ENCODE results near the gene IL4.

IL4 gene

GRCh38 chr5:132684491-132684890 is 10.7 kb downstream of the IL4 start:
- Histone ChIP-seq H3K36me3 (ENCODE audit: control insufficient read depth, insufficient read depth, low read length) (no peaks in the 10 kb centered on the region), H3K4me3 (replicated peaks; ENCODE audit: low read depth, low read length) (no peak overlapping the region), H3K27me3 (replicated peaks; ENCODE audit: control insufficient read depth, insufficient read depth, low read length) (no peaks in the 10 kb centered on the region)
- DNase-seq (ENCODE audit: extremely low read depth, insufficient read length) = no peak
- no peak for TF ChIP-seq CTCF (IDR thresholded peaks at IDR 0.05; ENCODE audit: insufficient read depth, low read length, poor library complexity, severe bottlenecking)

GRCh38 chr5:132684922-132685720 is 11.3 kb downstream of the IL4 start:
- TF ChIP-seq CTCF (IDR thresholded peaks at IDR 0.05; ENCODE audit: insufficient read depth, low read length, poor library complexity, severe bottlenecking) = no peak
- H3K27me3 ChIP-seq (replicated peaks; ENCODE audit: control insufficient read depth, insufficient read depth, low read length) = no peaks in the 10 kb centered on the region
- no peaks in the 10 kb centered on the region for H3K36me3 ChIP-seq (ENCODE audit: control insufficient read depth, insufficient read depth, low read length)
- DNase-seq (ENCODE audit: extremely low read depth, insufficient read length) = no peak
- H3K4me3 ChIP-seq (replicated peaks; ENCODE audit: low read depth, low read length) = no peak overlapping the region

GRCh38 chr5:132686193-132686592 is 12.4 kb downstream of the IL4 start:
- Histone ChIP-seq H3K36me3 (ENCODE audit: control insufficient read depth, insufficient read depth, low read length) (no peaks in the 10 kb centered on the region), H3K4me3 (replicated peaks; ENCODE audit: low read depth, low read length) (no peak overlapping the region), H3K27me3 (replicated peaks; ENCODE audit: control insufficient read depth, insufficient read depth, low read length) (no peaks in the 10 kb centered on the region)
- no peak for DNase-seq (ENCODE audit: extremely low read depth, insufficient read length)
- TF ChIP-seq CTCF (IDR thresholded peaks at IDR 0.05; ENCODE audit: insufficient read depth, low read length, poor library complexity, severe bottlenecking) = no peak

GRCh38 chr5:132687995-132688394 is 14.2 kb downstream of the IL4 start:
- Histone ChIP-seq H3K27me3 (replicated peaks; ENCODE audit: control insufficient read depth, insufficient read depth, low read length) (no peaks in the 10 kb centered on the region), H3K4me3 (replicated peaks; ENCODE audit: low read depth, low read length) (no peak overlapping the region), H3K36me3 (ENCODE audit: control insufficient read depth, insufficient read depth, low read length) (no peaks in the 10 kb centered on the region)
- DNase-seq (ENCODE audit: extremely low read depth, insufficient read length) = no peak
- TF ChIP-seq CTCF (IDR thresholded peaks at IDR 0.05; ENCODE audit: insufficient read depth, low read length, poor library complexity, severe bottlenecking) = no peak

GRCh38 chr5:132688536-132689339 is 14.9 kb downstream of the IL4 start:
- no peak for DNase-seq (ENCODE audit: extremely low read depth, insufficient read length)
- no peaks in the 10 kb centered on the region for H3K27me3 ChIP-seq (replicated peaks; ENCODE audit: control insufficient read depth, insufficient read depth, low read length)

More at GRCh38 chr5:132688536-132689339, 14.9 kb downstream of the IL4 start:
- Histone ChIP-seq H3K36me3 (ENCODE audit: control insufficient read depth, insufficient read depth, low read length) (no peaks in the 10 kb centered on the region), H3K4me3 (replicated peaks; ENCODE audit: low read depth, low read length) (no peak overlapping the region)
- TF ChIP-seq CTCF (IDR thresholded peaks at IDR 0.05; ENCODE audit: insufficient read depth, low read length, poor library complexity, severe bottlenecking) = no peak
